ENCODE data around the gene SMYD3. TPM values are rescaled to one million over a fixed set of nuclear protein-coding genes. Genes with fewer than 3 reads are reported as not detected.

SMYD3 gene
- total and polyA plus RNA-seq, 10 of the 15 experiments (the other 5 are each of a cell fraction or from before 2014, with no cell fraction given) = 18.3 to 54.0 (median 24.8) TPM

GRCh38 chr1:246037832-246038231, 469.2 kb downstream of the SMYD3 start (continued):
- TF ChIP-seq CEBPZ (IDR thresholded peaks at IDR 0.05; ENCODE audit: low read depth, low read length) = no peak
- TF ChIP-seq ZNF384 (IDR thresholded peaks at IDR 0.05; ENCODE audit: borderline replicate concordance, low read depth, low read length) = no peak
- no peak for TF ChIP-seq BHLHE40 (IDR thresholded peaks at IDR 0.05; ENCODE audit: borderline replicate concordance in 1 of 2, low read depth in 2 of 2, low read length in 1 of 2)
- no peak for TF ChIP-seq ZNF274 (IDR thresholded peaks at IDR 0.05; ENCODE audit: insufficient read depth, insufficient read length)
- no peak for TF ChIP-seq MTA3 (IDR thresholded peaks at IDR 0.05; ENCODE audit: borderline replicate concordance, low read length)
- no peak for TF ChIP-seq FOXM1 (IDR thresholded peaks at IDR 0.05; ENCODE audit: low read depth, low read length)

GRCh38 chr1:246036175-246036574, 470.9 kb downstream of the SMYD3 start:
- POLR2A ChIA-PET = no interaction called here
- intact Hi-C loops (cut with micrococcal nuclease; ENCODE audit: unreplicated experiment) (no loop called here), in situ Hi-C loops (cut with MboI) (no loop called here)
- RAD21 ChIA-PET (ENCODE audit: unreplicated experiment) = no interaction called here
- FAIRE-seq = no peak
- Histone ChIP-seq H3K79me2 (ENCODE audit: control insufficient read depth, insufficient read depth, low read length) (no peaks in the 10 kb centered on the region), H3K4me3 (no peak overlapping the region), H3K4me1 (ENCODE audit: control insufficient read depth, insufficient read depth, low read length) (no peaks in the 10 kb centered on the region), H3K27me3 (replicated peaks in 1 of 2; ENCODE audit: control insufficient read depth in 2 of 2, insufficient read depth in 2 of 2, low read length in 1 of 2) (no peaks in the 10 kb centered on the region), H3K9ac (ENCODE audit: control insufficient read depth, insufficient read depth, low read length) (no peak overlapping the region), H3K4me2 (ENCODE audit: control insufficient read depth, insufficient read depth) (no peak overlapping the region), H3K27ac (ENCODE audit: control insufficient read depth, insufficient read depth) (no peak overlapping the region), H4K20me1 (ENCODE audit: control insufficient read depth, insufficient read depth) (no peaks in the 10 kb centered on the region), H2AFZ (ENCODE audit: control insufficient read depth, low read depth, low read length) (no peak overlapping the region), H3K36me3 (ENCODE audit: control insufficient read depth in 2 of 2, insufficient read depth in 2 of 2, low read length in 1 of 2) (no peaks in the 10 kb centered on the region), H3K9me3 (replicated peaks; ENCODE audit: control insufficient read depth, insufficient read depth, low read length) (no peaks in the 10 kb centered on the region)
- CTCF ChIA-PET = interaction anchor here (1.3 kb wide), 1 partner anchor 24 kb away, joined by 3 read pairs; no protein-coding TSS in a partner anchor
- 100% methylated on average over 1 of the region's 1 CpG for WGBS (ENCODE audit: insufficient coverage, insufficient replicate concordance, low lambda C conversion rate, missing lambda C conversion rate)
- no TSS peak for BruUV-seq (replicated peaks)
- no peak for DNase-seq (ENCODE audit: low read depth, low spot score)
- SMC1A ChIA-PET (ENCODE audit: uncharacterized antibody, unreplicated experiment) = no interaction called here
- ATAC-seq = no peak
- TF ChIP-seq ETV6 (conservative IDR thresholded peaks at IDR 0.05 in 1 of 2, IDR thresholded peaks at IDR 0.05 in 1 of 2; ENCODE audit: borderline replicate concordance in 1 of 2, low read depth in 1 of 2) (no peak), KLF5 (IDR thresholded peaks at IDR 0.05; ENCODE audit: partially characterized antibody) (no peak), BMI1 (IDR thresholded peaks at IDR 0.05; ENCODE audit: borderline replicate concordance) (no peak), ATF2 (IDR thresholded peaks at IDR 0.05; ENCODE audit: low read length) (no peak), HDAC6 (IDR thresholded peaks at IDR 0.05; ENCODE audit: unreplicated experiment) (no peak), CBX3 (IDR thresholded peaks at IDR 0.05; ENCODE audit: borderline replicate concordance, low read depth) (no peak), SRF (IDR thresholded peaks at IDR 0.05; ENCODE audit: low read depth in 2 of 2, low read length in 2 of 2) (no peak), EZH2 (IDR thresholded peaks at IDR 0.05; ENCODE audit: borderline replicate concordance, control insufficient read depth, low read depth, low read length) (no peak), NR2C2 (IDR thresholded peaks at IDR 0.05; ENCODE audit: borderline replicate concordance, control insufficient read depth, insufficient read length, low read depth) (no peak), BACH1 (IDR thresholded peaks at IDR 0.05; ENCODE audit: borderline replicate concordance) (no peak), SMC3 (IDR thresholded peaks at IDR 0.05; ENCODE audit: borderline replicate concordance, low read length) (no peak), RAD21 (IDR thresholded peaks at IDR 0.05; ENCODE audit: insufficient read depth, low read depth, low read length) (no peak), WRNIP1 (IDR thresholded peaks at IDR 0.05; ENCODE audit: borderline replicate concordance, low read depth, low read length) (no peak)
